HepG2 (cell line): ENCODE results near the gene TMEM87B. TPM values are rescaled to one million over a fixed set of nuclear protein-coding genes. Genes with fewer than 3 reads are reported as not detected.

Experiments used
- ATAC-seq: fragments of 200-7000 bp; cut with Tn5 transposase; 3 replicates; pipeline ENCODE4 v1.9.1; 2020; ENCODE audit warnings: mild to moderate bottlenecking, moderate library complexity
- BruUV-seq: library from RNA; stranded (reverse); fragments of 400-500 nt; replicated peaks from 2 replicates; lab custom pipeline; 2021; lab: Mats Ljungman, UMichigan
- CTCF ChIA-PET: fragments of 300-600 bp; formaldehyde crosslinking; extraction: SDS; loops from one replicate; lab custom pipeline; 2021; ENCODE audit warnings: low total read pairs, inconsistent platforms, low intra/inter-chr PET ratio; lab: Yijun Ruan, JAX
- POLR2A ChIA-PET: fragments of 350-600 bp; sonication (Branson Sonifier 250); formaldehyde crosslinking; loops from one replicate; lab custom pipeline; 2020; ENCODE audit warnings: antibody characterized with exemption, inconsistent platforms; lab: Yijun Ruan, JAX
- DNase-seq: peaks from one replicate; pipeline ENCODE4 v3.0.0-alpha.2; 2015; ENCODE audit warnings: low spot score
- FAIRE-seq: peaks from 3 replicates; lab custom pipeline; 2011; peaks lifted over from hg19 to GRCh38; lab: Jason Lieb, UNC
- H2AFZ ChIP-seq: one replicate; pipeline ENCODE4 v1.6.1; 2011; ENCODE audit warnings: low read length, inconsistent platforms
- H3K27ac ChIP-seq: fragments of 300-600 bp; 3 replicates; pipeline ENCODE4 v1.8.0; 2011; ENCODE audit warnings: mixed run types, mild to moderate bottlenecking, mixed read lengths, low read length, inconsistent platforms; ENCODE audit not compliant: insufficient read depth; ENCODE audit errors: extremely low read length
- H3K27me3 ChIP-seq, 2 experiments: fragments of 200-600 bp in 1 of 2; 2 replicates in 1 of 2; 3 replicates in 1 of 2; pipeline versions ENCODE4 v1.6.0 to v1.8.0; 2011; ENCODE audit warnings: low read length in 2 of 2, mild to moderate bottlenecking in 2 of 2, moderate library complexity in 2 of 2, inconsistent platforms in 1 of 2; ENCODE audit not compliant: insufficient read depth in 2 of 2, control insufficient read depth in 1 of 2
- H3K36me3 ChIP-seq, 2 experiments: fragments of 200-600 bp in 1 of 2; replicated peaks in 1 of 2; 2 replicates in 1 of 2; 3 replicates in 1 of 2; pipeline versions ENCODE4 v1.5.1 to v1.8.0; 2011; ENCODE audit warnings: low read length in 2 of 2, inconsistent platforms in 1 of 2; ENCODE audit not compliant: insufficient read depth in 2 of 2, control insufficient read depth in 1 of 2
- H3K4me1 ChIP-seq: 2 replicates; pipeline ENCODE4 v1.5.1; 2012; ENCODE audit warnings: low read length, inconsistent platforms; ENCODE audit not compliant: insufficient read depth
- H3K4me2 ChIP-seq: 2 replicates; pipeline ENCODE4 v1.6.0; 2011; ENCODE audit warnings: low read depth, low read length, inconsistent platforms
- H3K4me3 ChIP-seq, 3 experiments: fragments of 200-600 bp in 1 of 3; sonication (generic), shearing (Covaris generic) in 1 of 3; replicated peaks in 1 of 3; 2 replicates each; pipeline ENCODE4 v1.5.1; 2011 to 2016; ENCODE audit warnings: low read length in 3 of 3, inconsistent platforms in 2 of 3, low read depth in 2 of 3, mild to moderate bottlenecking in 2 of 3, control low read depth in 1 of 3, mixed read lengths in 1 of 3; ENCODE audit not compliant: insufficient read depth in 1 of 3
- H3K79me2 ChIP-seq: one replicate; pipeline ENCODE4 v1.6.1; 2011; ENCODE audit warnings: low read length, inconsistent platforms; ENCODE audit not compliant: insufficient read depth
- H3K9ac ChIP-seq: 2 replicates; pipeline ENCODE4 v1.6.0; 2011; ENCODE audit warnings: mild to moderate bottlenecking, low read depth, low read length, inconsistent platforms; ENCODE audit not compliant: insufficient read depth
- H3K9me3 ChIP-seq: 2 replicates; pipeline ENCODE4 v1.5.1; 2012; ENCODE audit warnings: mild to moderate bottlenecking, low read length
- H4K20me1 ChIP-seq: 2 replicates; pipeline ENCODE4 v1.6.0; 2011; ENCODE audit warnings: inconsistent platforms, mild to moderate bottlenecking, low read length, moderate library complexity; ENCODE audit not compliant: insufficient read depth
- ARID4A ChIP-seq: sonication (generic); formaldehyde crosslinking; IDR thresholded peaks from 2 replicates; pipeline ENCODE4 v1.5.0; 2020; ENCODE audit warnings: mild to moderate bottlenecking, missing genetic modification reagents, borderline replicate concordance
- FOXK1 ChIP-seq: sonication (generic); formaldehyde crosslinking; IDR thresholded peaks from 2 replicates; pipeline ENCODE4 v1.4.0; 2020; ENCODE audit warnings: low read depth, missing genetic modification reagents, borderline replicate concordance
- HDAC2 ChIP-seq: sonication (generic); formaldehyde crosslinking; IDR thresholded peaks from 2 replicates; pipeline ENCODE4 v1.4.0; 2020; ENCODE audit warnings: missing genetic modification reagents
- HIVEP1 ChIP-seq: sonication (generic); formaldehyde crosslinking; IDR thresholded peaks from 2 replicates; pipeline ENCODE4 v1.4.0; 2020; ENCODE audit warnings: mild to moderate bottlenecking, missing genetic modification reagents
- MEIS2 ChIP-seq: sonication (generic); formaldehyde crosslinking; IDR thresholded peaks from 2 replicates; pipeline ENCODE4 v1.9.0; 2021; ENCODE audit warnings: mild to moderate bottlenecking, missing genetic modification reagents
- NR2F1 ChIP-seq, 2 experiments: fragments of 450-650 bp in 1 of 2; formaldehyde crosslinking in 1 of 2; IDR thresholded peaks; 2 replicates each; pipeline versions ENCODE4 v1.5.0 to v1.6.1; 2016 to 2020; ENCODE audit warnings: mild to moderate bottlenecking in 1 of 2, missing compliant biosample characterization in 1 of 2, missing genetic modification reagents in 1 of 2, moderate library complexity in 1 of 2
- SNRNP70 ChIP-seq: fragments of 200-400 bp; formaldehyde crosslinking; IDR thresholded peaks from 2 replicates; pipeline ENCODE4 v1.6.1; 2017; ENCODE audit warnings: mild to moderate bottlenecking, low read depth, low read length, moderate library complexity
- TEAD3 ChIP-seq: optimal IDR thresholded peaks from 2 replicates; pipeline ENCODE3; 2016; ENCODE audit warnings: borderline replicate concordance
- ZBTB38 ChIP-seq: sonication (generic); formaldehyde crosslinking; IDR thresholded peaks from 2 replicates; pipeline ENCODE4 v1.5.1; 2020; ENCODE audit warnings: mild to moderate bottlenecking, missing genetic modification reagents
- ZBTB7B ChIP-seq: sonication (generic); formaldehyde crosslinking; IDR thresholded peaks from 2 replicates; pipeline ENCODE4 v1.4.0; 2020; ENCODE audit warnings: missing genetic modification reagents
- ZNF44 ChIP-seq: sonication (generic); formaldehyde crosslinking; IDR thresholded peaks from 2 replicates; pipeline ENCODE4 v1.5.1; 2020; ENCODE audit warnings: mild to moderate bottlenecking, missing genetic modification reagents
- ZNF670 ChIP-seq: sonication (generic); formaldehyde crosslinking; IDR thresholded peaks from 2 replicates; pipeline ENCODE4 v1.8.0; 2022; ENCODE audit warnings: mild to moderate bottlenecking, missing genetic modification reagents, borderline replicate concordance
- ZNF766 ChIP-seq: sonication (generic); formaldehyde crosslinking; IDR thresholded peaks from 2 replicates; pipeline ENCODE4 v1.5.0; 2020; ENCODE audit warnings: missing genetic modification reagents, borderline replicate concordance
- ZNF780A ChIP-seq: sonication (generic); formaldehyde crosslinking; IDR thresholded peaks from 2 replicates; pipeline ENCODE4 v1.8.0; 2022; ENCODE audit warnings: mild to moderate bottlenecking, missing genetic modification reagents, moderate library complexity
- ZNF850 ChIP-seq: sonication (generic); formaldehyde crosslinking; conservative IDR thresholded peaks from 2 replicates; pipeline ENCODE4 v1.9.0; 2021; ENCODE audit warnings: mild to moderate bottlenecking, missing genetic modification reagents
- WGBS: methylation state at CpG from one replicate; pipeline ENCODE4 v1.1.6; 2017; ENCODE audit warnings: low lambda C conversion rate; 5-methylcytosine and 5-hydroxymethylcytosine counted together
- in situ Hi-C: cut with HindIII; loops from 2 replicates; pipeline ENCODE4 v1.10.0; 2017; ENCODE audit warnings: low pct_unique_long_range_greater_than_20kb; ENCODE audit not compliant: extremely low pct_ligation_motif_present
- intact Hi-C: fragments of 100-400 bp; cut with micrococcal nuclease; formaldehyde crosslinking; loops from one replicate; pipeline ENCODE4 v1.10.0; 2022; ENCODE audit not compliant: unreplicated experiment
- polyA plus RNA-seq, 8 experiments: library from polyadenylated mRNA; depleted of rRNA in 3 of 8; stranded (reverse) in 7 of 8; unstranded in 1 of 8; fragments of >200 nt; fragmentation: Illumina TruSeq in 4 of 8; extraction: Trizol in 4 of 8; gene quantifications; 2 replicates each; pipeline versions ENCODE4 v1.2.1 to v1.2.3, GENCODE V29; 2011 to 2016; ENCODE audit warnings: low read depth in 4 of 8, missing spikeins in 1 of 8, mixed read lengths in 1 of 8; ENCODE audit not compliant: insufficient read depth in 1 of 8
- total RNA-seq, 5 experiments: library from RNA; depleted of rRNA; stranded (reverse); fragments of >200 nt; fragmentation: Illumina TruSeq; extraction: Trizol; gene quantifications; 2 replicates each; pipeline ENCODE4 v1.2.3, GENCODE V29; 2016; ENCODE audit warnings: low read depth in 1 of 5
- TF ChIP-seq, protein P1 (sequence below): sonication (generic); formaldehyde crosslinking; IDR thresholded peaks from 2 replicates; pipeline ENCODE4 v1.9.0; 2022; ENCODE audit warnings: missing genetic modification reagents, mild to moderate bottlenecking, borderline replicate concordance

Gene TMEM87B
- total and polyA plus RNA-seq, 2 of the 13 experiments (the other 11 are each of a cell fraction or from before 2014, with no cell fraction given) = 15.1 to 16.2 TPM

GRCh38 chr2:112059671-112060070 lies 4.6 kb downstream of the TMEM87B start (continued):
- TF ChIP-seq ARID4A (no peak), MEIS2 (CRISPR knock-in tag) (no peak), HDAC2 (CRISPR knock-in tag) (no peak), ZNF850 (no peak)
- TF ChIP-seq, protein P1, sequence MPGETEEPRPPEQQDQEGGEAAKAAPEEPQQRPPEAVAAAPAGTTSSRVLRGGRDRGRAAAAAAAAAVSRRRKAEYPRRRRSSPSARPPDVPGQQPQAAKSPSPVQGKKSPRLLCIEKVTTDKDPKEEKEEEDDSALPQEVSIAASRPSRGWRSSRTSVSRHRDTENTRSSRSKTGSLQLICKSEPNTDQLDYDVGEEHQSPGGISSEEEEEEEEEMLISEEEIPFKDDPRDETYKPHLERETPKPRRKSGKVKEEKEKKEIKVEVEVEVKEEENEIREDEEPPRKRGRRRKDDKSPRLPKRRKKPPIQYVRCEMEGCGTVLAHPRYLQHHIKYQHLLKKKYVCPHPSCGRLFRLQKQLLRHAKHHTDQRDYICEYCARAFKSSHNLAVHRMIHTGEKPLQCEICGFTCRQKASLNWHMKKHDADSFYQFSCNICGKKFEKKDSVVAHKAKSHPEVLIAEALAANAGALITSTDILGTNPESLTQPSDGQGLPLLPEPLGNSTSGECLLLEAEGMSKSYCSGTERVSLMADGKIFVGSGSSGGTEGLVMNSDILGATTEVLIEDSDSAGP = no peak
- TF ChIP-seq, all 625 proteins: peak for 0

- no peak overlapping the region for H2AFZ ChIP-seq
- no peaks in the 10 kb centered on the region for H4K20me1 ChIP-seq
- CTCF ChIA-PET = no interaction called here
- no peak overlapping the region for H3K4me3 ChIP-seq
- peaks cover 48% of the 10 kb centered on the region for H3K4me1 ChIP-seq
- no TSS peak for BruUV-seq
- no peaks in the 10 kb centered on the region for H3K9me3 ChIP-seq
- H3K4me2 ChIP-seq = no peak overlapping the region
- in situ Hi-C loops = no loop called here
- TF ChIP-seq NR2F1 (CRISPR knock-in tag; IDR thresholded peaks at IDR 0.05) (no peak), ZNF780A (CRISPR knock-in tag) (no peak), ZNF44 (CRISPR knock-in tag) (no peak), FOXK1 (CRISPR knock-in tag) (no peak), ZNF766 (CRISPR knock-in tag) (no peak), SNRNP70 (no peak), HIVEP1 (no peak), ZBTB7B (no peak), TEAD3 (CRISPR knock-in tag) (no peak), ZBTB38 (CRISPR knock-in tag) (no peak), ZNF670 (CRISPR knock-in tag) (no peak)
- TF ChIP-seq, all 625 proteins: peak for 0
- DNase-seq = no peak
- intact Hi-C loops = no loop called here
- POLR2A ChIA-PET = no interaction called here
- Histone ChIP-seq H3K27me3 (no peaks in the 10 kb centered on the region), H3K36me3 (peaks cover 3 to 15% of the 10 kb centered on the region in 2 experiments; a peak in 3 of 5 replicates), H3K27ac (no peak overlapping the region), H3K9ac (no peak overlapping the region), H3K79me2 (peaks cover 12% of the 10 kb centered on the region)
- no peak for ATAC-seq
- FAIRE-seq = no peak
- 97% methylated on average over 1 of the region's 1 CpG for WGBS
Observed at GRCh38 chr2:112061299-112061698, 6.2 kb downstream of the TMEM87B start.
